Osteoblast (primary cell): ENCODE results near the gene CDH12. TPM values are rescaled to one million over a fixed set of nuclear protein-coding genes. Genes with fewer than 3 reads are reported as not detected.

ENCODE experiments used
- DNase-seq: peaks from one replicate; pipeline ENCODE4 v3.0.0; 2011; ENCODE audit warnings: low spot score, mixed read lengths; ENCODE audit not compliant: insufficient read length; ENCODE audit errors: missing footprints
- H2AFZ ChIP-seq: 2 replicates; pipeline ENCODE4 v1.6.0; 2011; ENCODE audit warnings: mild to moderate bottlenecking, low read length
- H3K27ac ChIP-seq: 2 replicates; pipeline ENCODE4 v1.5.1; 2011; ENCODE audit warnings: mild to moderate bottlenecking, low read depth, low read length, moderate library complexity
- H3K27me3 ChIP-seq: 2 replicates; pipeline ENCODE4 v1.6.0; 2012; ENCODE audit warnings: mild to moderate bottlenecking, control low read depth, inconsistent platforms, low read length, moderate library complexity; ENCODE audit not compliant: insufficient read depth
- H3K36me3 ChIP-seq: 2 replicates; pipeline ENCODE4 v1.5.1; 2011; ENCODE audit warnings: mild to moderate bottlenecking, low read length, control low read depth, moderate library complexity; ENCODE audit not compliant: insufficient read depth
- H3K4me1 ChIP-seq: 2 replicates; pipeline ENCODE4 v1.5.1; 2011; ENCODE audit warnings: mild to moderate bottlenecking, low read length, control low read depth, moderate library complexity; ENCODE audit not compliant: insufficient read depth
- H3K4me2 ChIP-seq: 2 replicates; pipeline ENCODE4 v1.6.0; 2011; ENCODE audit warnings: mild to moderate bottlenecking, low read length; ENCODE audit not compliant: insufficient read depth
- H3K4me3 ChIP-seq: fragments of 200-600 bp; sonication (generic); 3 replicates; pipeline ENCODE4 v1.5.1; 2012; ENCODE audit warnings: mild to moderate bottlenecking, low read length, inconsistent platforms; ENCODE audit not compliant: insufficient read depth
- H3K79me2 ChIP-seq: 2 replicates; pipeline ENCODE4 v1.6.0; 2012; ENCODE audit warnings: mild to moderate bottlenecking, low read length, control low read depth, inconsistent platforms; ENCODE audit not compliant: insufficient read depth
- H3K9me3 ChIP-seq: 2 replicates; pipeline ENCODE4 v1.5.1; 2011; ENCODE audit warnings: low read depth, low read length, control low read depth
- H4K20me1 ChIP-seq: 2 replicates; pipeline ENCODE4 v1.6.0; 2012; ENCODE audit warnings: mild to moderate bottlenecking, low read length, control low read depth; ENCODE audit not compliant: insufficient read depth
- total RNA-seq: library from RNA; depleted of rRNA; stranded (reverse); fragments of >200 nt; gene quantifications from 2 replicates; pipeline ENCODE4 v1.2.3, GENCODE V29; 2012
- TF ChIP-seq, protein P1 (sequence below): IDR thresholded peaks from 2 replicates; pipeline ENCODE4 v1.5.1; 2011; ENCODE audit warnings: mild to moderate bottlenecking, low read depth, low read length, moderate library complexity; ENCODE audit errors: extremely low read depth

The CDH12 gene
- total RNA-seq, 1 donor, result not detected

DNA sequence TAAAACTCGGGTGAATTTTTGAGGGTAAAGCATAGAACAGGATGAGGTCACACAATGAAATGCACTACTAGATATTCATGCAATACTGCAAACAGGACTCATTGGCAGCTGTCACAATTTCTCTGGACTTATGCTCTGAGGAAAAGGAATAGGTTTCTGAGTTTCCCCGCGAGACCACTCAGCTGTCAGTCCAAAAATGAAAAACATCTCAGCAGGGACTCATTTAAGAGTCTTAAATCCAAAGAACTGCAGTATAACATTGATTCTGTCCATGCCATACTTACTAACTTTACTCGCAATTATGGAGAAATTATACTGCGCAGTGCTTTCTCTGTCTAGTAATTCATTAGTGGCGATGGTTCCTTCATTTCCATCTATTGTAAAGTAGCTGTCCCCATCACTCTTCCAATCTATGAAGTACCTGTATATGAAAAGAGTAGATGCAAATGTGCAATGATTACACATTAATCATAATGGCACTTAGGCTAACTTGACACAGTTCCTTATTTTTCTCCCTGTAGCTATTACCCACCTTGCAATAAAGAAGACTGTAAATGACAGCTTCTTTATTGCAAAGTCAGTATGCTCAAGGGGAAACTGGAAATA lies 1070.0 kb downstream of the CDH12 start:
- DNase-seq, result no peak
- no peaks in the 10 kb centered on the region for H3K4me1 ChIP-seq
- H3K27ac ChIP-seq, result no peak overlapping the region
- H3K4me3 ChIP-seq, result no peak overlapping the region
- no peaks in the 10 kb centered on the region for H3K27me3 ChIP-seq
- no peaks in the 10 kb centered on the region for H3K79me2 ChIP-seq
- no peak overlapping the region for H3K4me2 ChIP-seq
- H3K9me3 ChIP-seq, result no peaks in the 10 kb centered on the region
- H3K36me3 ChIP-seq, result no peaks in the 10 kb centered on the region
- no peak overlapping the region for H2AFZ ChIP-seq
- H4K20me1 ChIP-seq, result no peaks in the 10 kb centered on the region
- TF ChIP-seq, protein P1, sequence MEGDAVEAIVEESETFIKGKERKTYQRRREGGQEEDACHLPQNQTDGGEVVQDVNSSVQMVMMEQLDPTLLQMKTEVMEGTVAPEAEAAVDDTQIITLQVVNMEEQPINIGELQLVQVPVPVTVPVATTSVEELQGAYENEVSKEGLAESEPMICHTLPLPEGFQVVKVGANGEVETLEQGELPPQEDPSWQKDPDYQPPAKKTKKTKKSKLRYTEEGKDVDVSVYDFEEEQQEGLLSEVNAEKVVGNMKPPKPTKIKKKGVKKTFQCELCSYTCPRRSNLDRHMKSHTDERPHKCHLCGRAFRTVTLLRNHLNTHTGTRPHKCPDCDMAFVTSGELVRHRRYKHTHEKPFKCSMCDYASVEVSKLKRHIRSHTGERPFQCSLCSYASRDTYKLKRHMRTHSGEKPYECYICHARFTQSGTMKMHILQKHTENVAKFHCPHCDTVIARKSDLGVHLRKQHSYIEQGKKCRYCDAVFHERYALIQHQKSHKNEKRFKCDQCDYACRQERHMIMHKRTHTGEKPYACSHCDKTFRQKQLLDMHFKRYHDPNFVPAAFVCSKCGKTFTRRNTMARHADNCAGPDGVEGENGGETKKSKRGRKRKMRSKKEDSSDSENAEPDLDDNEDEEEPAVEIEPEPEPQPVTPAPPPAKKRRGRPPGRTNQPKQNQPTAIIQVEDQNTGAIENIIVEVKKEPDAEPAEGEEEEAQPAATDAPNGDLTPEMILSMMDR, result no peak

DNA sequence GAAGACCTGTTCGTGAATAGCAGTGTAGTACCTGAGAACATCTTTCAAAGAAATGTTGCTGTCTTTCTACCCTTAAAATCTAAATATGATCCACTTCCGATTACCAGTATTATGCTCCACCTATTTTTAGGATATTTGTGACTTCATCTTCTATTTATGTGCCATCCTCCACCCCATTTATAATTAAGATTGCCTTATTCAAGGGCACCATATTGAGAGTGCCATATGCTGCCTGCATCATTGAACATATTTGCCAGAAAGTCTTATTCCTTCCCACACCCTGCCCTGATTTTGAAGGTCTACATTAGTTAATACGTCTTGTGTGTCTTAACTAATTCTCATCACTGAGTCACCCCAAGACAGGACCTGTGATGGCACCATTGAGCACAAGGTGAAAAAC lies 1076.7 kb downstream of the CDH12 start:
- Histone ChIP-seq H3K27me3 (no peaks in the 10 kb centered on the region), H3K4me1 (no peaks in the 10 kb centered on the region), H3K36me3 (no peaks in the 10 kb centered on the region), H3K4me2 (no peak overlapping the region), H3K4me3 (no peak overlapping the region), H3K79me2 (no peaks in the 10 kb centered on the region), H3K9me3 (peaks cover 3% of the 10 kb centered on the region), H2AFZ (no peak overlapping the region), H3K27ac (no peak overlapping the region), H4K20me1 (no peaks in the 10 kb centered on the region)
- DNase-seq, result no peak
- TF ChIP-seq, protein P1, result no peak

DNA sequence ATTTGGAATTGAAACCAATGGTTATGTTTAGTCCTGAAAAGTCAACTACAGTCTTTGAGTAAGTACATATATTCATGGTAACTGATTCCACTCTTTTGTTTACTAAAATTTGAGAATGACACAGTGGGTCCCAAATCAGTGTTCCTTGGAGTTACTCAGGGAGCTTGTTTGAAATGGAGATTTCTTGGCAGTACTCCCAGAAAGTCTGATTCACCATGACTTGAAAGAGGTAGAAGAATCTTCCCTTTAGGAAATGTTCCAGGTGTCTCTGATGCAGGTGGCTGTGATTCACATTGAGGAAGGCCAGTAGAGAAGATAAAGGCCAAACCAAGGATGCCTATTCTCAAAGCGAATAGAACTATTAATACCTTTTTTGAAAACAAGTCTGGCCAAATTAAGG lies 1078.3 kb downstream of the CDH12 start:
- H2AFZ ChIP-seq, result no peak overlapping the region
- peaks cover 3% of the 10 kb centered on the region for H3K9me3 ChIP-seq
- no peak for DNase-seq
- H3K36me3 ChIP-seq, result no peaks in the 10 kb centered on the region
- H3K27ac ChIP-seq, result no peak overlapping the region
- TF ChIP-seq, protein P1, result no peak
- no peaks in the 10 kb centered on the region for H3K27me3 ChIP-seq
- H3K4me3 ChIP-seq, result no peak overlapping the region
- no peaks in the 10 kb centered on the region for H3K79me2 ChIP-seq
- no peak overlapping the region for H3K4me2 ChIP-seq
- H4K20me1 ChIP-seq, result no peaks in the 10 kb centered on the region
- H3K4me1 ChIP-seq, result no peaks in the 10 kb centered on the region

DNA sequence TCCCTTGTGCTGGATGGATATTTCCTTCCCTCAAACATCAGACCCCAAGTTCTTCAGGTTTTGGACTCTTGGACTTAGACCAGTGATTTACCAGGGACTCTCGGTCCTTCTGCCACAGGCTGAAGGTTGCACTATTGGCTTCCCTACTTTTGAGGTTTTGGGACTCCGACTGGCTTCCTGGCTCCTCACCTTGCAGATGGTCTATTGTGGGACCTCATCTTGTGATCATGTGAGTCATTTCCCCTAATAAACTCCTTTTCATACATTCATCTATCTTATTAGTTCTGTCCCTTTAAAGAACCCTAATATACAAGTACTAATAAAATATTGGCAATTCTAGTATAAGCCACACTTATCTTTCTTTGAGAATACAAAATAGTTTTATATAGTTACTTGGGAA lies 1078.9 kb downstream of the CDH12 start:
- Histone ChIP-seq H3K27ac (no peak overlapping the region), H3K4me2 (no peak overlapping the region), H3K36me3 (no peaks in the 10 kb centered on the region), H3K9me3 (peaks cover 3% of the 10 kb centered on the region), H2AFZ (no peak overlapping the region), H3K79me2 (no peaks in the 10 kb centered on the region), H3K4me1 (no peaks in the 10 kb centered on the region), H3K4me3 (no peak overlapping the region), H3K27me3 (no peaks in the 10 kb centered on the region), H4K20me1 (no peaks in the 10 kb centered on the region)
- TF ChIP-seq, protein P1, result no peak
- DNase-seq, result no peak
